NCI-H460 (cell line): ENCODE measurements around the gene THAP7. TPM values are rescaled to one million over a fixed set of nuclear protein-coding genes. Genes with fewer than 3 reads are reported as not detected.
A peak's percentile ranks its signal among the peaks of the same experiment; 100 is the strongest.

Source experiments
- DNase-seq: peaks from one replicate; pipeline ENCODE4 v3.0.0-alpha.2; 2016; ENCODE audit warnings: low read depth; ENCODE audit errors: extremely low read depth
- total RNA-seq: library from RNA; depleted of rRNA; stranded (reverse); fragments of >200 nt; shearing (Covaris generic); gene quantifications from 2 replicates; pipeline ENCODE4 v1.2.3, GENCODE V29; 2014

Gene THAP7
- total RNA-seq, 1 experiment from 2014 or later, result 21.3 TPM

DNA sequence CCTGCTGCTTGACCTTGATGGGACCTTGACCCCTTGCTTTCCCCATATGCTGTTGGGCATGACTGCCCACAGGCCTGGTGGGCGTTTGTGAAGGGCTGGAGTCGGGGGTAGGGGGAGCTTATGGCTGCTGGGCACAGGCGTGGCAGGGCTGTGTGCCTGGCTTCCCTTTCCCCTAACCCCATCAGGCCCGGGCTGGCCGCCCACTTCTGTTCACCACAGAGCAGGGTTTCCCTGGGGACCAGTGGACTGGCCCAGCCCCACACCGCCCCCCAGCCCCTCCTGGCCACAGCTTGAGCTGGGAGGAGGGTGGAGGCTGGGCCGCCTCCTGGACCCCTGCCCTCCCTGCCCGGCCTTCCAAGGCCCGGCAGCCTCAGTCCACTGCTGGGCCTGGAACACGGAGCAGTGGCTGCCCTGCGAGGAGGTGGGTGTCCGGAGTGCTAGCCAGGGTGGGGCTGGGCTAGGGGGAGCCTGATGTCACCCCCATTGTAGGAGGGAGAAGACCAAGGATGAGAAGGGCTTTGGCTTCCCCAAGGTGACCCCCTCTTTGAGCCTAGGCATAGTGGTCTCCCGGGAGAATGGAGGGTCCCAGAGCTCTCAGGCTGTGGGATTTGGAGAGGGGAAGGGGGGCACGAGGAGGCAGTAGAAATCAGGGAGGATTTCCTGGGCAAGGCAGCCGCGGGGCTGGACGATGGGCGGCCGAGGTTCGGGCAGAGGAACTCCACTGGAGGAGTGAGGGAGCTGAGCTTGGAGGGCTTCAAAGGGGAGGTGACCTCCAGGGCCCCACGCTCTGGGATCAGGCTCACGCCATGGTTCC lies 34.8 kb downstream of the THAP7 start, which contains the start of gene AIFM3:
TSS of gene AIFM3 (plus strand) at position 373 of the 814 bp plus-strand sequence. CDS start 690 bp downstream, outside the sequence.
- DNase-seq, result no peak

DNA sequence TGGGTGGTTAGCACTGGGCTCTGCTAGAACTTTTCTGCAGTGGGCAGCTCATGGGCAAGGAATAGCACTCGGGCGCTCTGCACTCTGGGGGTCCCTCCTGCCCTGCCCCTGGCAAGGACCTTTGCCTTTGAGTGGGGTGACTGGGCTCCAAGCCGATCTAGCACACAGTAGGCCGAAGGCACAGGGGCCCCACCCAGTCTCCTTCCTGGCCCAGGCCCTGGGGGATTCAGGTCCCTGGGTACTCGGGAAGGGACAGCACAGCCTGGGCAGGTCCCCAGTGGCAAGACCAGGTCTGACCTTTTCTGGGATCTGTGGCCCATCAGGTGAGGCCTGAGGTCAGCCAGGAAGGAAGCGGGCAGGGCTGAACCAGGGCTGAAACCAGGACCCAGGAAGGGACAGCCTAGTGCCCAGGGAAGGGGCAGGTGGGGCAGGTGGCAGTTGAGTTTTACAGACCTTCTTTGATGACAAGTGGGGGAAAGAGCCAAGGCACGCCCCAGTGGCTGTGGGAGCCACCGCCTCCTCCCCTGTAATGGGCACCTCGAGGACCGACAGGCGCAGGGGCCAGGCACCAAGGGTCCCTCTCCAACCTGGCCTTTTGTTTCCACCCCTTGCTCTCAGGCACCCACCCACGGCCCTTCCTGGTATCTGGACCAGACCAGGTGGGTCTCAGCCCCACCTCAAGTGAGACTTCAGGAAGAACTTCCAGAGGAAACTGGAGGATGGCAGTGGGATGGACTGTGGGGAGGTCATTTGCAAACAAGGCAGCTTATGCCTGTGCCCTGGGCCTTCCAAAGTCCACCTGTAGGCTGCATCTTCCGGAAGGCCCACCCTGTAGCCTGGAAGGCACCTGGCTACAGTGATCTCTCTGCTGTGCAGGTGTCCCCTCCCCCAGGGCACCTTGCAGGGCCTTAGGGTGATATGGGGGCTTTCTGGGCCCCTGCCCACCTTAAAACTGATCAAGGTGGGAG lies 35.7 kb downstream of the THAP7 start:
- DNase-seq, result no peak

DNA sequence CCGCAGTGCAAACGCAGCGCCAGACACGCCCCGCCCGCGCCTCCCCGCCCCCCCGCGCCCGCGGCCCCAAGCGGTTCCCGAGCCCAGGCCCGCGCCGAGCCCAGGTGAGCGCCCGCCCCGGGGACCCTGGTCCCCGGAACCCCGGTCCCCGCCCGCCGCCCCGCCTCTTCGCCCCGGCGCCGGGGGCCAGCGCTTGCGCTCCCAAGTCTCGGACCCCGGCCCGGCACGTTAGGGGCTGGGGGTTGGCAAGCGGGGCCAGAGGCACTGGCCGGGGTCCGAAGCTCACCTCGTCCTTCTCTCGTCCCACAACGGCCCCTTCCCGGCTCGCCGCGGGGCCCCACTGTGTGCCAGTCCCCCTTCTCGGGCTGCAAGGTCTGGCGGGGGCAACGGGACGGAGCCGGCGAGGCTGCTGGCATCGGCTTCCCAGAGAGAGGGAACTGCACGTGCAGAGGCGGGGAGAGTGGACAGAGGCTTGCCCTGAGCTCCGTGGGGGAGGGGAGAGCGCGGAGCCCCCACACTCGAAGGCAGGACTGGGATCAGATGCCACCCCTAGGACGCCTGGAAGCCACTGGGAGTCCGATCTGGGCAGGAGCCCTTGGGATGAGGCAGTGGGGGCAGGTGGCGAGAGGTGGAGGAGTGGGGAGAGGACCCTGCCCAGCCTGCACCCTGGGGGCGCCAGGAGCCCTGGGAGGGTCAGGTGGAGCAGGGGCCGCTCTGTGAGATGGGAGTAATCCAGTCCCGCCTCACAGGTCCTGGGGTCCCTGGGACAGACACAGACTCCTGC lies 36.6 kb downstream of the THAP7 start:
- no peak for DNase-seq

DNA sequence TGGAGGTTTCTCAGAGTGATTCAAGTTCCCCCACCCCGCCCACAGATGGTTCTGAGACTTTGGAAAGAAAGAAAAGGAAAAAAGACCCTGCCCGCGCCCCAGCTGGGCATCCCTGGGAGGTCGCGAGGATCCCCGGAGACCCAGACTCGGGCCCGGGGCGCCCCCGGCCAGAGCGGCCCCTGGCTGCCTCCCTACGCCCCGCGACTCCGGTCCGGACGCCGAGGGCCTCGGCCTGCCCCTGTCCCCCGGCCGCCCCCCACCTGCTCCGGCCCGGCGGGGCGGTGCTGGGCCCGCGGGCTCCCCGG lies 37.2 kb downstream of the THAP7 start:
- no peak for DNase-seq

DNA sequence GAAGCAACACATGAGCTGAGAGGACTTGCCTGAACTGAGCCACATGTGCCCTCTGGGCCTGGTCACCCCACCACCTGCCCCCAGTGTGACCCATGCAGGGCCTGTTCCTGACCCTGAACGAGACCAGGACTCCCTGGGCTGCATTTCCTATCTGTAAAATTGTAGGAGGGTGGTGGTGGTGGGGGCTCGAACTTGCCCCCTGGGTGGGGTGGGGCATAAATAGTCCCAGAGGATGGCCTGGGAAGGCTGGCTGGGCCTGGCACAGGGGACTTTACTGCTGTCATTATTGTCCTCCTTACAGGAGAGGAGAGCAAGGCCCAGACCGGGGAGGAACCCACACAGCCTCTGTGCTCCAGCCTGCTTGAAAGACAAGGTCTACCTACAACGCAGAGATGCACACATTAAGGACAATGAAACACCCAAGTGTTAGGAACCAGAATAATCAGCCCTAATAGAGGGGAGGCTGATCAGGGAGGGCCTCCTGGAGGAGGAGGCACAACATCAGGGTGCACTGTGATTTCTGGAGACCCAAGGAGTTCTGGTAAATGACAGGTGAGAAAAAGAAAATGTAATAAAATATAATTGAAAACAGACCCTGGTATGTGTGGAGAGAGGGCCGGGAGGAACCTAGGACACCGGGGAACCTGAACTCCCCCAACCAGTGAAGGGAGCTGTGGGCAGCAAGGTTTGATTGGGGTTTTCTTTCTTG lies 37.7 kb downstream of the THAP7 start:
- DNase-seq, result no peak

DNA sequence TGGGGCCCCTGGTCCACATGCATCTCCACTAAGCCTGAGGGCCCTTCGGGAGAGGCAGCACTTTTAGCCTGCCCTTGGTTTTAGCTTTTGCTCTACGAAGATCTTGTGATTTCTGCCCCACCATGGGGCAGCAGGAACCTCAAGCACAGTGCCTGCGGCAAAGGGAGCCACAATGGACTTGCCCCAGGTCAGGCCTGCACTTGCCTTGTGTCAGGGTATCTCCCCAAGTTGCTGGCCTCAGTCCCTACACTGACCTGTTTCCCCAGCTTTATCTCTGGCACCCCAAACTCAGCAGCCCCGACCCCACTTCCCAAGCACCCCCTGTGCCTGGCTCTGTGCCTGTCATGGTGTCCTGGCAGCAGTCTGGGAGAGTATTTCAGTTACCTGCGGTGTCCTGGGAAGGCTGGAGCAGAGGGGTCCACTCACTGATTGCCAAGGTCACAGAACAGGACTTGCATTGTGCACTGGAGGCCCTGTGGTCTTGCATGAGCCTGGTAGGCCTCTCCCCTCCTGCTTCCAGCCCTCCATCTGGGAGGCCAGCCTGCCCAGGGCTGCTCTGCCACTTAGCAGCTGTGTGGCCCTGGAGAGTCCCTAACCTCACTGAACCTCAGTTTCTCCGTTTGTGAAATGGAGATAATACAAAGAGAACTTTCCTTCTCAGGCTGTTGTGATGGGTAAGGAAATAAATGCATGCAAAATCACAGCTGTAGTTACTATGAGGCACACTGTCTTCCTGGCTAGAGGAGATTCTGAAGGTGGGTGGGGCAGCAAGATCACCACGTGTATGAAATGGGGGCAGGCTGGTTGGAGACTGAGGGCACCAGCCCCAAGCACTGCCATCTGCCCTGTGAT lies 38.5 kb downstream of the THAP7 start:
- DNase-seq, result no peak

DNA sequence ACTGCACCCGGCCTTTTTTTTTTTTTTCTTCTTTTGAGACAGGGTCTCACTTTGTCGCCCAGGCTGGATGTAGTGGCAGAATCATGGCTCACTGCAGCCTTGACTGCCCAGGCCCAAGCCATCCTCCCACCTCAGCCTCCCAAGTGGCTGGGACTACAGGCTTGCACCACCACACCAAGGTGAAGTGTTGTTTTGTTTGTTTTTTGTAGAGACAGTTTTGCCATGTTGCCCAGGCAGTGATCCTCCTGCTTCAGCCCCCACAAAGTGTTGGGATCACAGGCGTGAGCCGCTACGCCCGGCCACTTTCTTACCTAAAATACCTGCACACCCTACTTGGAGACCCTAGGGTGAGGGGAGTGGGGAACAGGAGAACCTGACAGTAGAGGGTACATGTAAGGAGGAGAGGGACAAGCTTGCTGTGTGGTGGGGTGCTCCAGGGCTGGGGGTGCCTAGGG lies 39.4 kb downstream of the THAP7 start:
- DNase-seq, result no peak

DNA sequence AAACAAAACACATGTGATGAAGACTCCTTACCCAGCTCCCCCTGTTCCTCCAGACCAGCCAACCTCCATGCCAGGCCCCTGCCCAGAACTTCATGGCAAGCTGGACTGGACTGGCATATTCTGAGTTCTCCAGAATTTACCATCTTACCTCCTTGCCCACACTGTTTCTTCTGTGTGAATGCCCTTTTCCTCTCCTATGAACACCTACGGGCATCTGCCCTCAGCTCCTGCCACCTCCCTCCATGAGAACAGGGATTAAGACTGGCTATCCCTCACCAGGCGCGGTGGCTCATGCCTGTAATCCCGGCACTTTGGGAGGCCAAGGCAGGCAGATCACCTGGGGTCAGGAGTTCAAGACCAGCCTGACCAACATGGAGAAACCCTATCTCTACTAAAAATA lies 41.3 kb downstream of the THAP7 start:
- no peak for DNase-seq

DNA sequence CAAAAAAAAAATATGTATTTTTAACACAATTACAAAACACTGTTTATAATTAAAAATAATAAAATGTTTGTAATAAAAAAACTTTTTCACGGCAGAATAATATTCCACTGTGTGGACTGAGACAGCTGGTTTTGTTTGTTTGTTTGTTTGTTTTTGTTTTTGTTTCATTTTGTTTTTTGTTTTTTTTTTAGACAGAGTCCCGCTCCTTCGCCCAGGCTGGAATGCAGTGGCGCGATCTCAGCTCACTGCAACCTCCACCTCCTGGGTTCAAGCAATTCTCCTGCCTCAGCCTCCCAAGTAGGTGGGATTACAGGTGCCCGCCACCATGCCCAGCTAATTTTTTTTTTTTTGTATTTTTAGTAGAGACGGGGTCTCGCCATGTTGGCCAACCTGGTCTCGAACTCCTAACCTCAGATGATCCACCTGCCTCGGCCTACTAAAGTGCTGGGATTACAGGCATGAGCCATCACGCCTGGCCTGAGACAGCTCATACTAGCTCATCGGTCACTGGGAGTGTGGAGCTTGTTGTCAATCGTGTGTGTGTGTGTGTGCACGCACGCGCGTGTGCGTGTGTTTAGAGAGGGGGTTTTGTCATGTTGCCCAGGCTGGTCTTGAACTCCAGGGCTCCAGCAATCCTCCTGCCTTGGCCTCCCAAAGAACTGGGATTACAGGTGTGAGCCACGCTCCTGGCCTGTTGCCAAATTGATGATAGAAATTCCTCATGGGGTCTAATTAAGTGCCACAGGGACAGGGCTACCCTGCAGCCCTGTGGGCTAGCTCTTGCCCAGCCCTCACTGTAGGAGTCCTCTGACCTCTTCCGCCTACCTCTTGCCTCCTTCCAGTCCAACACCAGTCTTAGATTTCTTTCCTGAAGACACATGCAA lies 42.1 kb downstream of the THAP7 start:
- no peak for DNase-seq

DNA sequence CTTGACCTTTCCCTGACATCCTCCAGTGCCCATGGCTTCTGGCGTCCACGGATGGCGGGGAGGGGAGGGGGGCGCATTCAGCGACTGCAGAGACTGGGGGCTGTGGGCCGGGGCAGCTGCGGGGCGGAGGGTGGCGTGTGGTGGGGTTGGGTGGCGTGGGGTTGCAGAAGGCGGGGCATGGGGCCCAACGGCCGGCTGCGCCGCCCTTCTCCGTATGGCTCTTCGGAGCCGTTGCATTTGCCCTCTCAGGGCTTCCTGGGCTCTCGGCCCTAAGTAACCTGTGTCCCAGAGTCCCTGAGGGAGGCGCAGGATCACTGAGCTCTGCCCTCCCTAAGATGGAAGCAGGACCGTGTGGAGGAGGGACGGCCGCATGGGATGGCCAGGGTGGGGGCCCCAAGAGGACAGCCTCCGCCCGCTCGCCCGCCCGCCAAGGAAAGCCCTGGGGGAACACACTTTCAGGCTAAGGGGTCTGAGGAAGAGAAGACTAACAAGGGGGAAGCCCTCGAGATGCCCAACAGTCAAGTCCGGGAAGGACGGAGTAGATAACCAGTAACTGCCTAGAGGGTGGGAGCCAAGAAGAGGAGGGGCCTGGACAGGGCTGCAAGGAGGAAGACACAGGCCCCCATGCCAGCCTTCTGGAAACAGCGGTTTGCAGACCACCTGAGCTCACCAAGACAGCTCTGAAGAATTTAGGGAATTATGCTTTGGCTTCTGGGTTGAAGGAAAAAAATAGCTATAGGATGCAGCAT lies 44.1 kb downstream of the THAP7 start:
- peak; percentile 30 for DNase-seq

DNA sequence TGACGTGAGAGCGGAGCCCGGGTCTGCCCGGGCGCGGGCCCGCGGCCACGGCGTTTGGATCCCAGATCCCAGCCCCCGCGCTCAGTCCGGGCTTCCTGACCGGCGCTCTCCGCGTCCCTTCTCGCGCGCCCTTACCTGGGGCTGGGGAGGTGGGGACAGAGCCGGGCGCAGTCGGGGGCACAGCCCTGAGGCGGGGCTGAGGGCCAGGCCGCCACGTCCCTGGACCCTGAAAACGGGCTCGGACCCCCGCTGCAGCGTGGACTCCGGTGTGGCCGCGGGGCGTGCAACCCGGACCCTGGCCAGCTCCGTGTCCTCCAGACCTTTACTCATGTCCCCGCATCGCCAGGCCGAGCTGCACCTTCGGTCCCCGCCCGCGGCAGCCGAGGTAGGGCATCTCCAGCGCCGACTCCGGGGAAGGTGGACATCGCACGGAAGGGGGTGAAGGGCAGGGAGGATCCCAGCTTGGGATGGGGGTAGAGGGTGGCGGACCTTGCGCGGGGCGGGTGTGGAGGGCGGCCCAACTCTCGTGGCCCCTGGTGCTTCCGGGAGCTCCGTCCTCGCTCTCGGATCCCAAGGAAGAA lies 44.7 kb downstream of the THAP7 start:
- DNase-seq, result no peak

DNA sequence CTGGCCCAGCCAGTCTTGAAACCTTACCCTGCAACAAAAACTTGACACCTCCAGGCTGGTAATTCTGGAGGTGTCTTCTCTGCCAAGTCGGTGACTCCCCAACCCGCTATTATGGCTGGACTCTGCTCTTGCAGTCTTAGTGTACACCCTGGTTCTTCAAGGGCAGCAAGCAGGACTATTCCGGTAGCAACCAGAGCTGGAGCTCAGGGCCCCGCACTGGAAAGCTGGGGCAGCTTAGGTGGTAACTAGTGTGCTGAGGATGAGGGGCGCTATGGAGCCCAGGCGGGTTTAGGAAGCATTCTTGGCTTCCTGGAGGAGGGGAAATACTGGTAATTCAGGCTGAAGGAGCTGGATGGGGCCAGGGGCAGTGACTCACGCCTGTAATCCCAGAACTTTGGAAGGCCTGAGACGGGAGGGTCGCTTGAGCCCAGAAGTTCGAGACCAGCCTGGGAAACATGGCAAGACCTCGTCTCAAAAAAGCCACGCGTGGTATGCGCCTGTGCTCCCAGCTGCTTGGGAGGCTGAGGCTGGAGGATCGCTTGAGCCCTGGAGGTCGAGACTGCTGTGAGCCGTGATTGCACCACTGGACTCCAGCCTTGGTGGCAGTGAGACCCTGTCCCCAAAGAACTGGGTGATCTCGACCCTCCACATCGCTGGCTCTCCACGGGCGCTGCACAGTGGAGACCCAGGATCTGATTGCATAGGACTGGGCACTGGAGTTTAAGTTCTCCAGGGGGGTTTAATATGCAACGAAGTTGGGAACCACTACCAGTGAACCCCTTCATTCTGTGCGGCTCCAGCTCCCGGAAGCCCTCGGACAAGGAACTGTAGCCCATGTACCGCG lies 45.4 kb downstream of the THAP7 start:
- no peak for DNase-seq

DNA sequence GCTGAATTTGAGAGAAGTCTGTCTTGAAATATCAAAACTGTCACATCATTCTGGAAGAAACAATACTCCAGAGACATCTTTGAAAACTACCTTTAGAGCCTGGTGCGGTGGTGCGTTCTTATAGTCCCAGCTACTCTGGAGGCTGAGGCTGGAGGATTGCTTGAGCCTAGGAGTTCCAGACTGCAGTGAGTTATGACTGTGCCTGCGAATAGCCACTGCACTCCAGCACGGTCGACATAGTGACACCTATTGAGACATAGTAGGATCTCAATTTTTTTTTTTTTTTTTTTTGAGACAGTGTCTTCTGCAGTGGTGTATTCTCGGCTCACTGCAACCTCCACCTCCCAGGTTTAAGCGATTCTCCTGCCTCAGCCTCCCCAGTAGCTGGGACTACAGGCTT lies 46.4 kb downstream of the THAP7 start:
- no peak for DNase-seq

DNA sequence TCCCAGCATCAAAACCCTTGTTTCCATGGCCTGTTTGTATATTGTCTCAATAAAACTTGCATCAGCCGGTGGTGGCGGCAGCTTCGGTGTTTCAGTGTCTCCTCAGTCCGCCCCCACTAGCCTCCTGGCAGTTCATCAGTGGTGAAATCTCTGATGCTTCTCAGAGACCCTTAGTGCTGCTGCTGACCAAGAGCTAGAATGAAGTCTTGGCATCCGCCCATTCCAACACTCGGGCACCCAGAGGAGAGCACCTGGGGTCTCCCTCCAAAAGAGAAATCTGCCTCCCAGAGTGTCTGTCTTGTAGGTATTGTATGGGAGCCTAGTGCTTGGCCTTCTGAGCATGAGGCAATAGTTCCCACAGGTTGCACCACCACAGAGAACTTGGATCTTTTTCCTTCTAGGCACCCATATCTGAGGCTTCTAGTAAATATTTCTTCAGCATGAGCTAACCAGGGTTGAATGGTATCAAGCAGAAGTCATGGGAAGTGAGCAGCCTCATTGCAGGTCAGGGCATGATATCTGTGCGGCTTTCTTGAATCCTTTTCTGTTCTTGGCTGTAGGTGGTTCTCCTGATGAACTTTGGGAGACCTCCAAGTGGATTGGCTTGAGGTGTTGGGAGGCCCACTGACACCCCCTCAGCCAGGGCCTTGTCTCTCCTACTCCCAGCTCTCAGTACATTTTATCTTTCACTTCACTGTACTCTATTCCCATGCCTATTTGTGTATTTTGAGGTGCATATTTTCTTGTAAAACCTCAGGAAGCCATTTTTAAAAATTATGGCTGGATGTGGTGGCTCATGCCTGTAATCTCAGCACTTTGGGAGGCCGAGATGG lies 48.0 kb downstream of the THAP7 start:
- no peak for DNase-seq

DNA sequence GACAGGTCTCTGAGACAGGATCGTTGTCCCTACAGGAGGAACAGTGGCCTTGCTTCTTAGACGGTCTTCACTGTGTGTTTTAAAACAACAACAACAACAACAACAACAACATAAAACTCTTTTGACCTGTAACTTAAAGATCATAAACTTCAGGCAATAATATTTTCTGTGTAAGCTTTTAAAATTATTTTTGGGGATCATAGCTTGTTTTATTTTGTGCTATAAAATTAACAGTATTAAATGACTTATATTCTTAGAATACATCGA lies 48.6 kb downstream of the THAP7 start:
- no peak for DNase-seq
